Hematopoietic multipotent progenitor cell treated with erythropoietin and hydrocortisone succinate and interleukin-3 and kit ligand, for 15 days (in vitro differentiated cells): Measurements from ENCODE around the gene TENM4.
A peak's percentile ranks its signal among the peaks of the same experiment; 100 is the strongest.

ENCODE experiments used
- DNase-seq: peaks from one replicate; pipeline ENCODE4 v3.0.0-alpha.2; 2015; ENCODE audit warnings: low spot score

TENM4 gene

DNA sequence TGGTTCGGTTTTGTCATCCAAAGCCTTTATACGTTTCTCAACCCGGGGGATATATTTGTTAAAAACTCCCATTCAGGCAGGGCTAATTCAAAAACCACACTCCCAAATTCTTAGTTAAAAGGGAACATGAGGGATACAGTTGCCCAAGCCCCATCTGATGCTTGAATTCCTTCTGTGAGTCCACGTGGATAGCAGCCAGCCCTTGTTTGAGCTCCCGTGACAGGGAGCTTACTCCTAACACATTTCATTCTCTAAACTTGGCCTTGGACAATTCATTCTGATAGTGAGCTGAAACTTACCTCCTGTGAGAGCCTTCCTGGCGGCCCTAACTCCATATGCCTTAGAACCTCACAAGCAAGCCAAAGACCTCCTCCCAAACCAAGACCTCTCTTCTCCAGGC is 357.5 kb downstream of the TENM4 start:
- DNase-seq: no peak

DNA sequence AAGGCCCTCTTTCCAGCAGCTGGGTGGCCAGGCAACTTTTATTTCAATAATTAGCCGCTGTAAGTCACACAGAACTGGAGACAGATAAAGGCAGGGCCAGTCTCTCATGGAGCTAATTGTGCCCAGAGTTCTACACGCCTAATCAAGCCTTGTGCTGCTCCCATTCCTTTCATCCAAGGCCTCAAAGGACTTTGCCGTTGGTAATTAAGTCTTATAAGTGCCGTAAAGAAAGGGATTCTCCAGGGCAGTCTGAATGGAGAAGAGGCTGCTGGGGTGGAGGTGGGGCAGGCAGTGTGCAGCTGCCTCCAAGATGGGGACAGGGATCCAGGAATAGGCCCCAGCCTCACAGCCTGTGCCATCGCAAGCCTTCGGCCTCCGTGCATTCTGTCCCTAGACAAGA is 357.9 kb downstream of the TENM4 start:
- no peak for DNase-seq

DNA sequence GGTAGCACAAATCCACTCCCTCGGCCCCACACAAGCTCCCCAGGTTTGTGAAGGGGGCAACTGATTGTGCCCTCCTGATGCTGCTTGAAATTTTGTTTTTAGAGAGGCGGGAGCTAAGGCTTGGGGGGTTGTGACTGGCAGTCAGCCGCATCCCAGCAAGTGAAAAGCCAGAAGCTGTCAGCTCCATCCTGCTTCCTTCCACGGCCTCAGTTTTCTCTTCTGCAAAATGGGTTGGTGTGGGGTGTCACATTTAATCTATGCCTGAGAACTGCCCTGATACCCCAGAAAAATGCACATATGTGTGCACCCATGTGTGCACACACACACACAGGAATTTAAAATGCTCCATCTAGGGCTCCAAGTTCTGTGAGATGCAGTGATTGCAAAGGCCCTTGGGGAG is 358.6 kb downstream of the TENM4 start:
- no peak for DNase-seq

DNA sequence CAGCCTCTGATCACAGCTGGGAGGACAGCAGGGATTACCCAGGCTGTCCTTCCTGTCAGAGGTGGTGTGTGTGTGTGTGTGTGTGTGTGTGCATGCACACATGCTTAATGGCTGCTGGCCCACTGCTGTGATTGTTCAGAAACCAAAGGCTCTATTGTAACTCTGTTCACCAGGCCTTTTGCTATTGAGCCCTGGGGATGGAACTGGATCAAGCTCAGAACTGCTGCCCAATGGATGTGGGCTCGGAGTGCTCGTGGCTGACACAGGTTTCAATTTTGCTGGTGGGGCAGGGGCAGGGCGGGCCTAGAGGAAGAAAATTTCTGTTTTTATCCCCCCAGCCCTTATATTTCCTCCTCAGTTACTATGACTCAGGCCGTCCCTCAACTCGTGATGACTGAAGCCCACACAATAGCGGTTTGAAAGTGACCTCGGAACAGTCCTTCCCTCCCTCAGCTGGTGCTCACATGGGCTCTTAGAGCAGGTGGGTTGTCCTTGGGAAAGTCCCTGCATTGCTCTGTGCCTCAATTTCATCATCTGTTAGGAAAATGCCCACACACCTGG is 359.3 kb downstream of the TENM4 start:
- DNase-seq: no peak

DNA sequence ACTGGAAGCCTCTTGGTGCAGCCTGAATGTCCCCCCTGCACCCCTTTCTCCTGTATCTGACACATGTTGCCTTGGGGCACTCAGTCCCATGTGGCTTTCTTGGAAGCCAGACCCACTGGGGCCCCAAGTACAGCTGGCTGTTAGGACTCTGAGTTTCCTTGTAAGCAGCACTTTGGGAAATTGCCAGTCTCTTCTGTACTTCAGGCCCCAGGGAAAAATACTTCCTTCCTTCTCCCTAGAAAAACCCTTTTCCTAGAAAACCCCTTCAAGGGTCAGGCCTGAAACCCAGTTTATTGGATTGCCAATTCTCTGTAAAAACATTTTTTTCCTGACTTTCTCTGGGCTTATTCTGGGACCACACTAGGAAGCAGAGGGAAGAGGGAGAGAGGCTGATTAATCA is 360.3 kb downstream of the TENM4 start:
- DNase-seq: no peak

DNA sequence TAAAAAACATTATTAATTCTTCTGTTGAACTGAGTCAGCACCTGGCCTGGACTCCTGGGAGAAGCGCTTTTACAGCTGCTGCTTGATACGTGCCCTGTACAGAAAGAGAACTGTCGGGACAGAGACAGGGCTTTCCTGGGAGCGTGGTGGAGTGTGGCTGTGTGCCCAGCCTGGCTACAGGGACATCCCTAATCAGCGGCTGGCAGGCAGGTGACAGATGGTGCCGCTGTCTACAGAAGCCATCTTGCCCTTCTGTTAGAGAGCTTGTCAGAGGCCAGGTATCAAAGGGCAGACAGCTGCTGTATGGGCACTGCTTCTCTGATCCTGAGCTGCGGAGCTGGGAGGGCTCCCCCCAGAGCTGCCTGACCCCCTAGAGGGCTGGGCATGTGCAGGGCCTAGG is 361.8 kb downstream of the TENM4 start:
- no peak for DNase-seq

DNA sequence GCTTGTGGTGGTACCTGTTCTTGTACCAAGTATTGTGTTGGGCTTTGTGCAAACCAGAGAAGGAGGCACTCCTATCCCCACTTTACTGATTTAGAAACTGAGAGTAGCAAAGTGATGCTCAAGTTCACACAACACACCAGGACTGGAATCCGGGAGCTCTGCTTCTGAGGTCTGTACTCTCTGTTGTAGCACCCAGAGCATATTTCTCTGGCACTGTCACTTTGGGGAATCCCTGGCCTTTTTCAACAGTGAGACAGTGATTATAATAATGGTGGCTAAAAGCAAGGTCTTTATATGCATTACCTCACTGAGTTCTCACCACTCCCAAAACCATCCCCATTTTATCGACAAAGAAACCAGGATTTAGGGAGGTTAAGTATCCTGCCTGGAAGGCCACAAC is 362.4 kb downstream of the TENM4 start:
- no peak for DNase-seq

DNA sequence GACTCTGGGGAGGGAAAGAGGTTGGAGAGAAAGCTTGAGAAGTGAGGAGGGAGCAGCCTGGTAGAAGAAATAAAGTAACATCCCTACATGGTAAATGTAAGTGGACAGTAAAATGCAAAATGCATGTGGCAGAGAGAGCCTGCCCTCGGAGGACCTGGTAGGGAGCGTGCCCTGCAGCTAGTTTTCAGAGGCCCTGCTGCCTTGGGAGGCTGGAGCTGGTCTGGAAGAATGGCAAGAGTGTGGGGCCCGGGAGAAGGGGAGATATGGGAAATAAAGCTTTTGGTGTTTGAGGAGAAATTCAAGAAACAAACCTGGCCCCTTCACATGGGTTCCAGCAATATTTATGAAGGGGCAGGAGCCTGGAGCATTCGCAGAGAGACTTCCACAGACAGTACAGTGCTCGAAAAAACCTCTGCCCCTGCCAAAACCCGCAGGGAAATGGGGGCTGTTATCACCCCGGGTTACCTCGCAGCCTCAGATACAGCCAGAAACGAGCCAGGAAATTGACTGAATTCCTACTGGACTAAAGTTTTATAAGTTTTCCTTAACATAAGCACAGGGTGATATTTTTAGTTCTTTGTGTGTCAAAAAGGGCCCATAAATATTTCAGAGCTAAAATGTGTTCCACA is 363.0 kb downstream of the TENM4 start:
- DNase-seq: no peak

DNA sequence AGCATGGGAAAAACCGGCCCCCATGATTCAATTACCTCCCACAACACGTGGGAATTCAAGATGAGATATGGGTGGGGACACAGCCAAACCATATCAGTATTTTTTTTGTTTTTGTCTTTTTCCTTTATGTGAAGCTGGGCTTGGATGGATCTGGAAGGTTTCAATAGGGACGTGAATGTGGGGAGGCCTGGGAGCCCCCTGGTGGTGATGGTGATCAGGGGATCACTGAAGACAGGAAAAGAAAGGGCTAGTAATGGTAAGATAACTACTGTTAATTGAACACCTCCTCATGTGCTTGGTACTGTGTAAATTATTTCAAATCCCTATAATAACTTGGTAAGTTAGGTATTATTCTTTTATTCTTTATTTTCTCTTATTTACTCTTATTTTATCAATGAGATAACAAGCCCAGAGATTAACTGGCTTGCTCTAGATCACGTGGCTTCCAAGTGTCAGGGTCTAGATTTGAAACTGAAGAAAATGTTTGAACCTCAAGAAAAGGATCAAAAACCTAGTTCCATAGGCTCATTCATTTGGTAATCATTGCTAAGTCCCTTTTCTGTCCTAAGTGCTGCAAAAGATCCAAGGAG is 364.2 kb downstream of the TENM4 start:
- peak; percentile 7 for DNase-seq

DNA sequence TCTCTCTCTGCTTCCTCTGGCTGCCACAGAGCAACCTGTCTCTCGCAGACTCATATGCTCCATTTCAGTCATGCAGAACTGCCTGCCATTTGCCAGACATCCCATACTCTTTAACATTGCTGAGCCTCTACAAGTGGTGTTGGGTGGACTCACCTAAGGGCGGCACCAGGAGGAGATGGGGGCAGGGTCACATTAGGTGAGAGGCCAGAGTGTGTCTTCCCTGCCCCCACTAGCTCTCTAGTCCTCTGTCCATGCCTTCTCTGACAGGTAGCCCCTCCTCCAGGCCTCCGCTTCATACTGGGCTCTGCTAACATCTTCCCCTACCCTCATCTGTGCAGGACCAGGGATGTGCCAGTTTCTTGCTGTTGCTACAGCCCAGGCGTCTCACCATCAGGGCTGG is 366.3 kb downstream of the TENM4 start:
- no peak for DNase-seq

DNA sequence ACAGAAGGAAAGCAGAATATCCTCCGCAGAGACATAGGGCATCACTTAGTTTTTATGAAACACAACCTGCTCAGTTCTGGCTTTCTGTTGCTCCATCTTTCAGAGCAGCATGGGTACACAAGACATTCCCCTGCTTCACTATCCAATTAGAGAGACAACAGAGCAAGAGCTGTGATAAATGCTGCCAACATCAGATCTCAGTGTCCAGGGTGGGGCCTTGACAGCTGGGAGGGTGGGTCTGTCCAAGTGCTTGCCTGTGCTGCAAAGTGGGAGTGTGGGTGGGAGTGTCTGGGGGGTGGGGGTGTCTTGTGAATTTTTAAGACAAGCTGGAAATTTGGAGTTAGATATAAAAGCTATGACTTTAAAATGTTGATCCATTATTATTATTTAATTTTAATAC is 369.6 kb downstream of the TENM4 start:
- DNase-seq: no peak

DNA sequence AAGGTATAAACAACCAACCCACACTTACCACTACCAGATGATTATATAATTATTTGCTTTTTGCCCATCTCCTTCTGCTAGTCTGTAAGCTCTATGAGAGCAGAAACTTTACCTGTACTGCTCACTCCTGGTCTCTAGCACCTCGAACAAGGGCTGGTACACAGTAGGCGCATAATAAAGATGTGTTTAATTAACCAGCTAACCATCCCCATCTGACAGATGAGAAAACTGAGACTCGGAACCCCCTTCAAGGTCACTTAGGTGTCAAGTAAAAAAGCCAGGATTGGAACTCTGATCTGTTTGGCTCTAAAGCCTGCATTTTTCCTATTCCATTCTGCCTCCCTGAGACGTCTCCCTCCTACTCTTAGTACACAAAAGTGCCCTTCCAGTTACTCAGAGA is 370.3 kb downstream of the TENM4 start:
- no peak for DNase-seq

DNA sequence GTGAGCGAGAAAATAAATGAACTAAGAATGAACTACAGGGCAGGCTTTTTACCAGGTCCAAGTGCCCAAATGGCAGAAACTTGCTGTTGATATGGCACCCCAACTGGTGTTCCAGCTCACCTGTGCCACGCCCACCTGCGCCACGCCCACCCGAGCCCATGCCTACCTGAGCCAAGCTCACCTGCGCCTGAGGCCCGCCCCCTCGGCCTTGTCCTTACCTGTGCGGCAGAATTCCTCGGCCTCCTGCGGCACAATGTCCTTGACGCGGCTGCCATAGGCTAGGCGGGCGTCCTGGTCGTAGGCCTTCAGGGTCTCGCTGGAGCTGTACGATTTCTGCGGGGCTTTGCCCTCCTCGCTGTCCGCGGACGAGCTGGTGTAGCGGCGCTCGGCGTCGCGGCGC is 371.3 kb downstream of the TENM4 start:
- DNase-seq: no peak

DNA sequence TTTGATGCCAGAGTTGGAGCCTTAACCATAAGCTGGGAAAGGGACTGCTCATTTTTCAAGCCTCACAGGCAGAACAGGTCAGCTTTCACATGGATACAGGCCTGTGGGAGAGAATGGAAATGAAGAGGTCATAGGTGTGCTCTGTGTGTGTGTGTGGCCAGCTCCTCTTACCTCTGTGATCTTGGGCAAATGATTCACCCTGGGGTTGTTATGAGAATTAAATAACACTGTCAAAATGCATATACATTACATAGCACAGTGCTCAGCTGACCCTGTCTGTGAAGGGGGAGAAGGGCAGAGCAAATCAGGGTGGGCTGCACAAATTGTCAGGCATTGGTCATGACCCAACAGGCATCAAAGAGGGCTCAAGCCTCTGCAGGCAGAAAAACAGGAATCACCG is 372.5 kb downstream of the TENM4 start:
- DNase-seq: no peak

DNA sequence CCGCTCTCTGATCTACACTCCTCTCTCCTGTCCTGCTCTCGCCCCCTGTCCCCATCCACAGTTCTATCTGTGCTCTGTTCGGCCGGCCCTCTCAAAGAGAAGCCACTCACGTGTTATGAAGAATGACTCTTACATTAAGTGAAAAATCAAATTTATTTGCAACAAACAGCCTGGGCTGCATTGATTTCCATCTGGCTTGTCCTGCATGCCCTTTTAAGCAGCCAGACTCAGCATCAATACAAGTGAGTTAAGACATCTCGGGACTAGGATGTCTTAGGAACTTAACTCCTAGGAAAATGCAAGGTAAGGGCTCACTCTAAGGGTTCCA is 373.5 kb downstream of the TENM4 start:
- DNase-seq: no peak

DNA sequence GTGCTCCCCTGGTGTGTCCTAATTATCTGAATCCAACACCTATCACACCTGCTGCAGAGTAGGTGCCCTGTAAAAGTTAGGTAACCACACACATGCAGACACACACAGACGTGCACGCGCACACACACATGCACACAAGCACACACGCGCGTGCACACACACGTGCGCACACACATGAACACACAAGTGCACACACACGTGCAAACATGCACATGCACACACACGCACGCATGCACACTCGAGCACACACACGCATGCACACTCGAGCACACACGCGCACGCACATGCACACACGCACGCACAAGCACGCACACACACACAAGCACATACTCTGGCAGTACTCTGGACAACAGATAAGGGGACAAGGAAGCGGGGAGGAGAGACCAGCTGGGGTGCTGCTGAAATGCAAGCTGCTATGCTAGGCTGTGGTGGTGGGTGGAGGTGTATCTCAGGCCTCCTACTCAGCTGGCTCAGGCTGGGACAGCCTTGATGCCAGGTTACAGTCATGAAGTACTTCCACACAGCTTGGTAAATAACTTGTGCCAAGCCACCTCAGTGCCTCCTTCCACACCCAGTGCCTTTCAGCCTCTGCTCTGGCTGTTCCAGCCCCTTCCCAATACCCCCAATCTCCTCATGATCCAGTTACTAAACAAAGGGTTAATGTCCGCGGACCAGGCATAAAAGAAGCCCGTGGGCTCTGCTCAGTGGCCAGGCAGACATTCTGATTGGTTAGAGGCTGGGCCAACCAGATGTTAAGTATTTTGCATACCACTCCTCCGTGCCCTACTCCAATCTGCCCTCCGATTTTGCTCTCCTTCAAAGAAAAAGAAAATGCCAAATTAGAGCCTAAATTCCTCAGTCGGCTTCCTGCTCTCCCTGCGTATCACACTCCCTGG is 374.1 kb downstream of the TENM4 start:
- DNase-seq: no peak

DNA sequence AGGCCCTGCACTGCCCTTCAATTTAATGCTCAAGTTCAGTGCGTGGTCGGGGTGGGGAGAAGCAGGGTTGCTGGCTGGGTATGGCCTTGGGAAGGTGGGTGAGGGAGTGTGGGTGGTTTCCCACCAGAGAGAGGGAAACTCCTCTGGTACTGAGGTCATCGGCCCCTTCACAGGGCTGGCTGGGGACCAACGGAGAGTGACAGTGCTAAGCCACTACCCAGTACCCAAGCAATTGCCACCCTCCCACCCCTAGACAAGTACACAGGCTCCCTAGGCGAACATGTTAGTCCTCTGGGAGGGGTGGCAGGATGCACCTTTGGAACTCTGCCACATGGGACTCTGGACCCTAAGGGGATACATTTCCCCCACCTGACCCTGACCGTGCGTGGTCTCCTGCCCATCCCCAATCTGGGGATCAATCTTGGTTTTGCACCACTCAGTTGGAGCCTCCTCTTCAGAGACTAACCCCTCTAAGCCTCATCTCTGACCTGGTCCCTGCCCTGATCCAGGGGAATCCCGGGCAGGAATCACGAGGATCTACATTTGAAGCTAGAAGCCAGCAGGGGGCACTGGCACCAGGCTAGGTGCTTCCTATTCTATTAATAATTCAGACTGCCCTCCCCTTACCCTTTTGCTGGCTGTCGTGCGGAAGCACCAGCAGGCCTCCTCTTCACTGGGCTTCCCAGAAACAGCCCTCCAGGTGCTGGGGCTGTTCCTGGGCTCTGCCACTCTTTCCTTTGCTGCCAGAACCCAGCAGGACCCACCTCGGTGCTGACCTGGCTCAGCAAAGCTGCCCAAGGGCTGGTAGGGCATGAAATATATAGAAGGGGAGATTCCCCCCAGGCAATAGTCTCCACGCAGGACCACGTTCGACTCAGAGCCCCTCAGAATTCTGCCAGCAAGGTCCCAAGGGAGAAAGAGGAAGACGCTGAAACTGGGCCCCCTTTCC is 377.7 kb downstream of the TENM4 start:
- DNase-seq: no peak

DNA sequence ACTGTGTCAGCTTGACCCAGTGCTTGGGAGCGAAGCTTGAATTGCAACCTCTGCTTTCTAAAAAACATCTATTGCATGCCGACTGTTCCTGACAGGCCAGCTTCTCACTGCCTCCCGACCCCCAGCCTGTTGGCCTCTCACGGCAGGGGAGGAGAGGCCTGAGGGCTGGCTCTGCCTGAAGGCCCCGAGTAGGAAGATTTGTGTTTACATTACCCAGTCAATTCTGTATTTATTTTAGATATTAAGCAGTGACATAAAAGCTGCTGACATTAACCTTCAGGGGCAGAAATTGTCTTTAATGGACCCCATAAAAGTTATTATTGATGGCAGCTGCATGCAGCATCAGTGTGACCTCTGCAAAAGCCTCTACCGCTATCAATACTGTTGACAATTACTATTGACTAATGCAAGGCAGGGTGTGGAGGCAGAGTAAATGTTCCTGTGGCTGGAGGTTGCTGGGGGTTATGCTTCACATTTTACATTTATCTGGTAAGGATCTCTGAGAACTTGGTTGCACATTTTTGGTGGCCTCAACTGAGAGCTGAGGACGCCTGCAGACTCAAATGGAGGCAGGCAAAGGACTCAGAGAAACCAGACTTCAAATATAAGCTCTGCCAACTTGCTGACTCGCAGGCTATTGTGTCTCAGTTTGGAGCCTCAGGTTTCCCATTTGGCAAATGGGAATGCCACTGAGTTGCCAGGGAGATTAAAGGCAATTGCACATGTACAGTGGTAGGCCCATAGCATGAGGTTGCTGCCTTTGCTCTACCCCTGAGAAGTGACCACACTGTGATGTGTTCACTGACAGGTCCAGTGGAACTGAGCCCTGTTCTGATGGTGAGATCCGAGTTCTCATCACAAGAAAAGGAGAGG is 380.5 kb downstream of the TENM4 start:
- DNase-seq: no peak

DNA sequence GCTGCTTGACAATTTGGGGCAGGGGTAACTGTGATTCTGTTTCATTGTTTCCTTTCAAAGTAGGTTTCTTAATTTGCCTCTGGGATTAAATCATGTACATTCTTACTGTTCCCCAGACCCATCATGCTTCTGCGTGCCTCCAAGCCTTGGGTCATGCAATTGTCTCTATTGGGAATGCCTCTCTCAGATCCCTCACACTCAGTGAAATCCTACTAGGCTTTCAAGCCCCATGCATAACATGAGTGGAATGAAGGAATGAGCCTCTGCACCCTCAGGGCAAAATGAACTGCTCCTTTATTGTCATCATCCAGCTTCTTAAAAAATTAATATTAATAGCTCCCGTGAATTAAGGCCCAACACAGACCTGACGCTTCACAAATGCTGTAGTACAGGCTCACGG is 381.7 kb downstream of the TENM4 start:
- DNase-seq: no peak

DNA sequence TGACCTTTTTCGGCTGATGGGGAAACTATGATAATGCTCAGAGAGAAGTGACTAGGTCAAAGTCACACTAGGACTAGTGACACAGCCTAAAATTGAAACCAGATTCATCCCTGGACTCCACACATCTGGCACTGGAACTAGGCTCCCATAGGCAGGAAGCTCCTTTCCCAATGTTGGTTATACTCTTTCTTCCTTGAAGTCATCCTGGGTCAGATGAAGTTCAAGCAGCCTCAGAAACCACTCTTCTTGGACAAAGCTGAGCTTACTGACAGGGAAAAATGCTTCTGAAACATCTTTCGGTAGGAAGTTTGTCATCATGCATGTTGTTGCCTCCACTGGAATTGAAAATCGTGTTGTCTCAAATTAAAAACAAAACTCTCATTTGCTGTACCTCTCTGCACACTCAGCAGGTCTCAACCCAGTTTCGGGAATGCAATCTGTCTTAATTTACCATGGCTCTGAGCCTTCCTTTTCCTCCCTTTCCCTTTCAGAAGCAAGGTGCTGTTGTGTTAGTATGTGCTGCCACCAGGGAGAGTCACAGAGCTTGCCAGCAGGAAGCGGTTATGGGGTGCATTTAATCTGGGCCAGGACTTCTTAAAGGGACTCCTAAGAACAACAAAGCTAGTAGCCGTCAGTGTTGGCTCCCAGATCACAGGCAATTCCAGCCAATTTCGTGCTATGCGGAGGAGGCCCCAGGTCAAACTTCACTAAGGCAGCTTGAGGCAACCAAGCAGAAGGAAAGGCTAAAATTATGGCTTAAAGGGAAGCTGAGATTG is 384.8 kb downstream of the TENM4 start:
- no peak for DNase-seq
